ENCODE data around the gene LETM1. TPM values are rescaled to one million over a fixed set of nuclear protein-coding genes. Genes with fewer than 3 reads are reported as not detected.

The LETM1 gene
- total RNA-seq, 2 donors from 2014 or later = 45.7 to 52.4 TPM

GRCh38 chr4:1797298-1797860 is 58.6 kb downstream of the LETM1 start:
- Mint-ChIP-seq H3K4me3 (no peak overlapping the region), H3K27ac (no peak overlapping the region), H3K36me3 (ENCODE audit: low read depth) (peaks cover 7% of the 10 kb centered on the region), H3K27me3 (ENCODE audit: insufficient read depth) (peaks cover 3% of the 10 kb centered on the region), H3K4me1 (no peaks in the 10 kb centered on the region), H3K9me3 (no peaks in the 10 kb centered on the region)
- 94 to 98% methylated on average over 9 to 16 of the region's 16 CpGs for WGBS, 2 experiments (ENCODE audit: insufficient coverage in 1 of 2, insufficient read length in 1 of 2)
- Histone ChIP-seq H3K4me1 (ENCODE audit: control insufficient read depth, insufficient read depth, low read length) (peaks cover 7% of the 10 kb centered on the region), H3K36me3 (ENCODE audit: control insufficient read depth, insufficient read depth, low read length) (no peaks in the 10 kb centered on the region), H3K4me3 (ENCODE audit: low read length) (no peak overlapping the region), H3K9ac (ENCODE audit: extremely low read depth, low read length, poor library complexity, severe bottlenecking) (no peak overlapping the region), H3K27me3 (ENCODE audit: control insufficient read depth, insufficient read depth, low read length, poor library complexity, severe bottlenecking) (peaks cover 1% of the 10 kb centered on the region), H3K27ac (ENCODE audit: low read depth, low read length) (no peak overlapping the region), H3K9me3 (ENCODE audit: control insufficient read depth, low read length) (no peaks in the 10 kb centered on the region)
- TF ChIP-seq CTCF (conservative IDR thresholded peaks at IDR 0.05) = no peak
- no peak for DNase-seq

GRCh38 chr4:1796486-1797204 is 59.3 kb downstream of the LETM1 start:
- no peaks in the 10 kb centered on the region for H3K4me1 Mint-ChIP-seq
- no peak overlapping the region for H3K27ac ChIP-seq (ENCODE audit: low read depth, low read length)

More at GRCh38 chr4:1796486-1797204, 59.3 kb downstream of the LETM1 start:
- no peak for DNase-seq
- Mint-ChIP-seq H3K27ac (no peak overlapping the region), H3K27me3 (ENCODE audit: insufficient read depth) (peaks cover 10% of the 10 kb centered on the region), H3K9me3 (no peaks in the 10 kb centered on the region), H3K4me3 (no peak overlapping the region), H3K36me3 (ENCODE audit: low read depth) (peaks cover 7% of the 10 kb centered on the region)
- TF ChIP-seq CTCF (conservative IDR thresholded peaks at IDR 0.05) = no peak
- Histone ChIP-seq H3K9ac (ENCODE audit: extremely low read depth, low read length, poor library complexity, severe bottlenecking) (no peak overlapping the region), H3K27me3 (ENCODE audit: control insufficient read depth, insufficient read depth, low read length, poor library complexity, severe bottlenecking) (peaks cover 9% of the 10 kb centered on the region), H3K4me3 (ENCODE audit: low read length) (no peak overlapping the region), H3K36me3 (ENCODE audit: control insufficient read depth, insufficient read depth, low read length) (no peaks in the 10 kb centered on the region), H3K4me1 (ENCODE audit: control insufficient read depth, insufficient read depth, low read length) (peaks cover 7% of the 10 kb centered on the region), H3K9me3 (ENCODE audit: control insufficient read depth, low read length) (no peaks in the 10 kb centered on the region)
- WGBS, 2 experiments (ENCODE audit: insufficient coverage in 1 of 2, insufficient read length in 1 of 2) = 95 to 98% methylated on average over 7 to 14 of the region's 14 CpGs
